GM10248 (cell line): ENCODE results near the gene EPG5.

Source experiments
- CTCF ChIA-PET: fragments of 300-600 bp; sonication (Branson Sonifier 250); formaldehyde crosslinking; extraction: SDS; loops from one replicate; lab custom pipeline; 2021; ENCODE audit warnings: antibody characterized with exemption; lab: Yijun Ruan, JAX
- POLR2A ChIA-PET: fragments of 350-650 bp; sonication (Branson Sonifier 250); formaldehyde crosslinking; extraction: SDS; loops from one replicate; lab custom pipeline; 2020; ENCODE audit warnings: antibody characterized with exemption; lab: Yijun Ruan, JAX
- DNase-seq: peaks from one replicate; pipeline ENCODE4 v3.0.0; 2012; ENCODE audit errors: extremely low spot score
- TF ChIP-seq, protein P1 (sequence below): IDR thresholded peaks from 2 replicates; pipeline ENCODE4 v1.5.1; 2012; ENCODE audit warnings: mild to moderate bottlenecking, low read depth; ENCODE audit errors: extremely low read depth, missing control alignments, control extremely low read depth

The EPG5 gene

DNA sequence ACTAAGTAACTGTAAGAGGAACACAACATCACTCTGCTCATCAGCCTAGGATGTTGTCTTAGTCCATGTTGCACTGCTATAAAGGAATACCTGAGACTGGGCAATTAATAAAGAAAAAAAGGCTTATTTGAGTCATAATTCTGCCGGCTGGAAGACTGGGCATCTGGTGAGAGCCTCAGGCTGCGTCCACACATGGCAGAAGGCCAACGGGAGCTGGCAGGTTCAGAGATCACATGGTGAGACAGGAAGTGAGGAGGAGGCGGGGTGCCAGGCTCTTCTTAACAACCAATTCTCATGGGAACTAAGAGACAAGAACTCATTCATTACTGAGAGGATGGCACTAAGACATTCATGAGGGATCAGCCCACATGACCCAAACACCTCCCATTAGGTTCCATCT, 46.8 kb downstream of the EPG5 start:
- ChIA-PET POLR2A (no interaction called here), CTCF (interaction anchor here (1.2 to 2.5 kb wide), 2 partner anchors 12 to 154 kb away, joined by 3 to 11 read pairs; no protein-coding TSS in a partner anchor)
- TF ChIP-seq, protein P1, sequence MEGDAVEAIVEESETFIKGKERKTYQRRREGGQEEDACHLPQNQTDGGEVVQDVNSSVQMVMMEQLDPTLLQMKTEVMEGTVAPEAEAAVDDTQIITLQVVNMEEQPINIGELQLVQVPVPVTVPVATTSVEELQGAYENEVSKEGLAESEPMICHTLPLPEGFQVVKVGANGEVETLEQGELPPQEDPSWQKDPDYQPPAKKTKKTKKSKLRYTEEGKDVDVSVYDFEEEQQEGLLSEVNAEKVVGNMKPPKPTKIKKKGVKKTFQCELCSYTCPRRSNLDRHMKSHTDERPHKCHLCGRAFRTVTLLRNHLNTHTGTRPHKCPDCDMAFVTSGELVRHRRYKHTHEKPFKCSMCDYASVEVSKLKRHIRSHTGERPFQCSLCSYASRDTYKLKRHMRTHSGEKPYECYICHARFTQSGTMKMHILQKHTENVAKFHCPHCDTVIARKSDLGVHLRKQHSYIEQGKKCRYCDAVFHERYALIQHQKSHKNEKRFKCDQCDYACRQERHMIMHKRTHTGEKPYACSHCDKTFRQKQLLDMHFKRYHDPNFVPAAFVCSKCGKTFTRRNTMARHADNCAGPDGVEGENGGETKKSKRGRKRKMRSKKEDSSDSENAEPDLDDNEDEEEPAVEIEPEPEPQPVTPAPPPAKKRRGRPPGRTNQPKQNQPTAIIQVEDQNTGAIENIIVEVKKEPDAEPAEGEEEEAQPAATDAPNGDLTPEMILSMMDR, result no peak
- DNase-seq, result no peak

DNA sequence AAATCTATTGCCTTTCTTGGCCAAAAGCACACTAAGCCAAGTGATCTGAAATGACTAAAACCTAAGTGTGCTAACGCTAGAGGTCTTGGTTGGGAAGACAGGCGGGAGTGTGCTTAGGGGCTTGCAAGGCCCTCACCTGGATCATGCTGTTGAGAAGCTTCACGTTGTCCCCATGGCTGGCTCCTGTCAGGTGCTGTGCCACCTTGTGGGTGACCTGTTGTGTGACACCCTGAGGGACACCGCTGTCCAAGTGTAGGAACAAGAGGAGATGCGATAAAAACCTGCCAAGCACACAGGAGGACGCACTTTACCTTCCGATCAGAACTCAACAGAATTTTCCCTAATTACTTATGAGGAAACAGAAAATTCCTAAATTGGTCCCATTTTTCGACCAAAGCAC, 50.8 kb downstream of the EPG5 start:
- DNase-seq, result no peak
- POLR2A ChIA-PET, result no interaction called here
- TF ChIP-seq, protein P1, result no peak
- CTCF ChIA-PET, result interaction anchor here (1.0 kb wide), 1 partner anchor 9 kb away, joined by 3 read pairs; no protein-coding TSS in a partner anchor

DNA sequence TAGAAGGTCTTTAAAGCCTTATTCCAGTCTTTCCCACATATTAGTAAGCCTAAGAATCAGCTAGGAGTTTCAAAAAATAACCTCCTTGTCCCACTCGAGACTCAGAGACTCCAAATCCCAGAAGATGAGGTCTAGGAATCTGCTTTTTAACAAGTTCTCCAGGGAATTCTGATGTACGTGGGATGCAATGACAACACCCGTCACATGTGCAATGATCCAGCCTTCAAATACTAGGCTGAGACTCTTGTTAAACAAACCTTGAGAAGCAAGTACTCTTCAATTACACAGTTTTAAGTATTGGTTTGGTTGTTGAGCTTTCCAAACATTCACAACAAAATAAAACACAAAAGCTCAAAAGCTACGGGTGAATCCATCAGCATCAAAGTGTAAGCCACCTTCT, 53.9 kb downstream of the EPG5 start:
- no peak for DNase-seq
- POLR2A ChIA-PET, result no interaction called here
- CTCF ChIA-PET, result interaction anchor here (1.5 to 2.7 kb wide), 4 partner anchors 33 to 745 kb away, joined by 3 to 10 read pairs (median 5); partner anchors contain the start of gene PSTPIP2
- TF ChIP-seq, protein P1, result no peak

DNA sequence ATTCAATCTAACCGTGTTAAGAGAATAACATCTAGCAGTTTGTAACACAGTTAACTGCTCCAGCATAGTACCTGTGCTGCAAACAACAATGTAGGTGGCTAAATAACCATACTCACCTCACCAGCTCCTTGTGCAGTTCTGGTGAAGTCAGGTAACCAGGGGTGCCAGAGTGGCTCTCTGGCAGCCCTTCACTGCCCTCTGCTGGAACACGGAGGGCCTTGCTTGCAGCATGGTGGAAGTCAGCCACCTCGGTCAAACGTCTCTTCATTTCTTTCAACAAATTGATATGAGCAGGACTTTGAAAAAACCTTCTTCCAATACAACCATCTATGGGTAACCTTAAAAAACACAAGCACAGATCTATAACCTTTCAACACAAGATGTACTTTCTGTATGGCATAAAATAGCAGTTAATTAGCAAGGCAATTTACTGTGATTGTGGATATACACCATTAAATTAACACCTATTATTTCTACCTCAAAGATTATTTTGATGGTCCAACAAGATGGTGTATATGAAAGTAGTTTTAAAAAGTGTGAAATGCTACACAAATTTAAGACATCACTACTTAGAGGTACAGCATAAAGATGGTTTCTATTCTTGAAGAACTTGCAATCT, 56.6 kb downstream of the EPG5 start:
- CTCF ChIA-PET, result interaction anchor here (0.6 to 1.4 kb wide), 13 partner anchors 9 to 290 kb away, joined by 3 to 11 read pairs (median 3); no protein-coding TSS in a partner anchor
- POLR2A ChIA-PET, result no interaction called here
- TF ChIP-seq, protein P1, result peak; percentile 69
- peak; percentile 66 for DNase-seq

DNA sequence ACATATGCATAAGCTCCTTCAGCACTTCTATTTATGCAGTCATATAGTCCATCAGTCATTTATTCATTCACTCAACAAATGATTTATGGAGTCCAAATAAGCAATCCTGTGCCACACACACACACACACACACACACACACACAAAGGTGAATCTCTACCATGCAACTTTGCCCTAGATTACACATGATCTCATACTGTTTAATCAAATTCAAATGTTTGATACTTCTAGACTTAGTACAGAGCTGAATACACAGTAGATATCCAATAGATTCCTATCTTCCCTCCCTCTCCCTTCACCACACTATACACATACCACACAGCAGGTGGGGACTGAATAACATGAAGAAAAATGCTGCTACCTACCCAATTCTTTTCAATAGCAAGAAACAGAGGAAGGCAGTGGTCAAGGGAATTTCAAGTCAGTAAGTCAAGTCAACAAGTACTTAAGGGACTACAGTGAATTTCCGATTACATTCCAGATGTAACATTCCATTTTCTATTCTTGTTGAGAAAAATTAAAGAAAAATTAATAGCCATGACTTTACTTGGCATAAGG, 65.4 kb downstream of the EPG5 start:
- no peak for DNase-seq
- ChIA-PET CTCF (interaction anchor here (1.1 to 2.8 kb wide), 5 partner anchors 8 to 237 kb away, joined by 4 to 13 read pairs (median 5); no protein-coding TSS in a partner anchor), POLR2A (no interaction called here)
- TF ChIP-seq, protein P1, result no peak

DNA sequence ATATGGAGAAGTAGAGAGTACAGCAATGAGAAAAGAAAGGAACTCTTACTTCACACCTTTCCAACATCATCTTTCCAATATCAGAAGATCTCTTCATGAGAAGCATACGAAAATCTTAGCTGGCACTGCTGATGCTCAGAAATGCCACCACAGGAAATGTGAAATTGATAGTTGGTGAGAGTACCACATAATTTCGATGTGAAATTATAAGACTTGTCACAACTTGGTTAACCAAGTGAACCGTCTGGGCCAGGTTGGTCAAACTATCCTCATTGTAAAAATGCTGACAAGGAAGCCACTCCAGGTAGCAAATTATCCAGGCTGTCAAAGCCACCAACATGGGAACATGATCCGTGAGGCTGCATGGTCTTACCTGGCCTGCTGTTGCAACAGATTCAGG, 66.5 kb downstream of the EPG5 start:
- DNase-seq, result no peak
- TF ChIP-seq, protein P1, result no peak
- POLR2A ChIA-PET, result no interaction called here
- CTCF ChIA-PET, result interaction anchor here (1.1 to 2.8 kb wide), 5 partner anchors 9 to 236 kb away, joined by 4 to 13 read pairs (median 5); no protein-coding TSS in a partner anchor
